Upper lobe of left lung (tissue), 4 donors: ENCODE data around the gene GLUL.

Experiments
- POLR2A ChIP-seq, 4 donors: fragments of 450-650 bp; IDR thresholded peaks; one replicate each; pipeline ENCODE4 v1.5.1; 2016 to 2017; ENCODE audit warnings: antibody characterized with exemption in 4 of 4, mild to moderate bottlenecking in 2 of 4
- TF ChIP-seq, protein P1 (sequence below), 6 experiments: fragments of 450-650 bp in 4 of 6; fragments of 200-600 bp in 2 of 6; sonication (generic) in 2 of 6; IDR thresholded peaks; one replicate each; pipeline ENCODE4 v1.5.1; 2016 to 2019; ENCODE audit warnings: antibody characterized with exemption in 6 of 6

DNA sequence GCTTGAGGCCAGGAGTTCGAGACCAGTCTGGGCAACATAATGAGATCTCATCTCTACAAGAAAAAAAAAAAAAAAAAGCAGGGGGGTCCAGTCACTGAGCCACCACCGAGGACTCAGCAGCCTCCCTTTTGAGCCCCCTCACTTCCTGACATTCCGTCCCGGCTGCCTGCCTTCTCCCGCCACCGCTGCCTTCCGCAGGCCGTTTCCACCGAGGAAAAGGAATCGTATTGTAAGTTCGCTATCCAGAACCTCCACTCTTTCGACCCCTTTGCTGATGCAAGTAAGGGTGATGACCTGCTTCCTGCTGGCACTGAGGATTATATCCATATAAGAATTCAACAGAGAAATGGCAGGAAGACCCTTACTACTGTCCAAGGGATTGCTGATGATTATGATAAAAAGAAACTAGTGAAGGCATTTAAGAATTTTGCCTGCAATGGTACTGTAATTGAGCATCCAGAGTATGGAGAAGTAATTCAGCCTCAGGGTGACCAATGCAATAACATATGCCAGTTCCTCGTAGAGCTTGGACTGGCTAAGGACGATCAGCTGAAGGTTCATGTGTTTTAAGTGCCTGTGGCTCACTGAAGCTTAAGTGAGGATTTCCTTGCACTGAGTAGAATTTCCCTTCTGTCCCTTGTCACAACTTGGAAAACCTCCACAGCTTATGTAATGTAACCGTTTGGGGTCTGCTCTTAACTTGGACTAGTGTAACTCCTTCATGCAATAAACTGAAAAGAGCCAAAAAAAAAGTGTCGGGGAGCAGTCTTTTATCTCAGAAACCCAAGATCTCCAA lies 55.6 kb downstream of the GLUL start:
- TF ChIP-seq, protein P1, sequence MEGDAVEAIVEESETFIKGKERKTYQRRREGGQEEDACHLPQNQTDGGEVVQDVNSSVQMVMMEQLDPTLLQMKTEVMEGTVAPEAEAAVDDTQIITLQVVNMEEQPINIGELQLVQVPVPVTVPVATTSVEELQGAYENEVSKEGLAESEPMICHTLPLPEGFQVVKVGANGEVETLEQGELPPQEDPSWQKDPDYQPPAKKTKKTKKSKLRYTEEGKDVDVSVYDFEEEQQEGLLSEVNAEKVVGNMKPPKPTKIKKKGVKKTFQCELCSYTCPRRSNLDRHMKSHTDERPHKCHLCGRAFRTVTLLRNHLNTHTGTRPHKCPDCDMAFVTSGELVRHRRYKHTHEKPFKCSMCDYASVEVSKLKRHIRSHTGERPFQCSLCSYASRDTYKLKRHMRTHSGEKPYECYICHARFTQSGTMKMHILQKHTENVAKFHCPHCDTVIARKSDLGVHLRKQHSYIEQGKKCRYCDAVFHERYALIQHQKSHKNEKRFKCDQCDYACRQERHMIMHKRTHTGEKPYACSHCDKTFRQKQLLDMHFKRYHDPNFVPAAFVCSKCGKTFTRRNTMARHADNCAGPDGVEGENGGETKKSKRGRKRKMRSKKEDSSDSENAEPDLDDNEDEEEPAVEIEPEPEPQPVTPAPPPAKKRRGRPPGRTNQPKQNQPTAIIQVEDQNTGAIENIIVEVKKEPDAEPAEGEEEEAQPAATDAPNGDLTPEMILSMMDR (IDR thresholded peaks at IDR 0.05): no peak
- TF ChIP-seq POLR2A (IDR thresholded peaks at IDR 0.05): no peak
